ENCODE data around the gene IQSEC1. TPM values are rescaled to one million over a fixed set of nuclear protein-coding genes. Genes with fewer than 3 reads are reported as not detected.

Gene IQSEC1
- total RNA-seq, 4 donors from 2014 or later: 56.1 to 99.5 (median 78.2) TPM

DNA sequence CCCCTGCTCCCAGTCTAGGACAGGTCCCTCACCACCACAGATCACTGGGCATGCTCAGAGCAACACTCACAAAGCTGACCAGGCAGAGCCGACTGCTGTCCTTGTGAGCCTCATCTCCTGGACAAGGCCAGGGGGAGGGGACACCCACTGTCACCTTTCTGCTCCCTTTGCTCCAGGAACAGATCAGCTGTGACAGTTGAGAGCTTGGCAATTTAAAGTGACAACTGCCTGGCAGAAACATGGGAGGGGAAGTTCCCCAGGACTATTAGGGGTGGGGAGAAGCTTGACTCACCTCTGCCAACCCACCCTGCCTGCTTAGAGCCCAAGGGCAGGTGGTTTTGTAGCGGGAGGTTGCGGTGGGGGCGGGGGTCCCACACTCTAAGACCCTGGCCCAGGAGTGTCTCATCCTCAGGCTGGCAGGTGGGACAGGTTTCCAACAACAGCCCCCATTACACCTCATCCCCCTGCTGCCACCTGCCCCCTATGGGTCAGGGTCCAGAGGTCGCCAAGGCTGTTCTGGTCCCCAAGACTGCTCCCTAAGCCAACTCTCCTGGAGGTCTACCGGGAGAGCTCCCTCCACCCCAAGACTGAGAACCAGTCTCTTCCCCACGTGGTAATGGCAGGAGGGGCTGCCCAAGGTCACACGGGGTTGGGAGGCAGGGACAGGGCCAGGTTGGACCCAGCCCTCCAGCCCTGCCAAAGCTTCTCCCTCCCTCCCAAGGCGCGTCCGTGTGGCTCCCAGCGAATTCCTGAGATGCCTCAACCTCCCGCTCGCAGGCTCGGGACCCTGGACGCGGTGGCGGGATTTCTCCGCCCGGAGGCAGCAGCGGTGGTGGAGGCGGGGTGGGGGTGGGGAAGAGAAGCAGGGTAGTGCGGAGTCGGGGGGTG is 80.4 kb downstream of the IQSEC1 start:
- peaks cover 35 to 64% (median 44%) of the 10 kb centered on the region in 4 donors for H3K4me1 ChIP-seq
- H3K36me3 ChIP-seq: no peaks in the 10 kb centered on the region
- H3K27ac ChIP-seq (replicated peaks in 1 of 4): peak overlapping the region; percentile 88 to 92 (median 90)
- H3K4me3 ChIP-seq: peak overlapping the region; percentile 78 to 90 (median 84)
- intact Hi-C loops (cut with DNase I): loop anchor here (5.0 kb wide), 2 partner anchors 36 to 96 kb away; no protein-coding TSS in a partner anchor
- H3K27me3 ChIP-seq: no peaks in the 10 kb centered on the region
- H3K9me3 ChIP-seq: no peaks in the 10 kb centered on the region
- WGBS: 73% methylated on average over 5 of the region's 24 CpGs
- no peak for TF ChIP-seq EP300 (IDR thresholded peaks at IDR 0.05)
- TF ChIP-seq, protein P1, sequence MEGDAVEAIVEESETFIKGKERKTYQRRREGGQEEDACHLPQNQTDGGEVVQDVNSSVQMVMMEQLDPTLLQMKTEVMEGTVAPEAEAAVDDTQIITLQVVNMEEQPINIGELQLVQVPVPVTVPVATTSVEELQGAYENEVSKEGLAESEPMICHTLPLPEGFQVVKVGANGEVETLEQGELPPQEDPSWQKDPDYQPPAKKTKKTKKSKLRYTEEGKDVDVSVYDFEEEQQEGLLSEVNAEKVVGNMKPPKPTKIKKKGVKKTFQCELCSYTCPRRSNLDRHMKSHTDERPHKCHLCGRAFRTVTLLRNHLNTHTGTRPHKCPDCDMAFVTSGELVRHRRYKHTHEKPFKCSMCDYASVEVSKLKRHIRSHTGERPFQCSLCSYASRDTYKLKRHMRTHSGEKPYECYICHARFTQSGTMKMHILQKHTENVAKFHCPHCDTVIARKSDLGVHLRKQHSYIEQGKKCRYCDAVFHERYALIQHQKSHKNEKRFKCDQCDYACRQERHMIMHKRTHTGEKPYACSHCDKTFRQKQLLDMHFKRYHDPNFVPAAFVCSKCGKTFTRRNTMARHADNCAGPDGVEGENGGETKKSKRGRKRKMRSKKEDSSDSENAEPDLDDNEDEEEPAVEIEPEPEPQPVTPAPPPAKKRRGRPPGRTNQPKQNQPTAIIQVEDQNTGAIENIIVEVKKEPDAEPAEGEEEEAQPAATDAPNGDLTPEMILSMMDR (IDR thresholded peaks at IDR 0.05): no peak
- TF ChIP-seq POLR2AphosphoS5 (IDR thresholded peaks at IDR 0.05): no peak
- TF ChIP-seq POLR2A (IDR thresholded peaks at IDR 0.05; ENCODE audit: low read depth): no peak
- no peak for DNase-seq (ENCODE audit: extremely low spot score)

GRCh38 chr3:12991861-12992281 is 81.4 kb downstream of the IQSEC1 start:
- H3K36me3 ChIP-seq: no peaks in the 10 kb centered on the region
- TF ChIP-seq, protein P1 (IDR thresholded peaks at IDR 0.05): no peak
- TF ChIP-seq EP300 (IDR thresholded peaks at IDR 0.05) (no peak), POLR2A (IDR thresholded peaks at IDR 0.05; ENCODE audit: low read depth) (no peak), POLR2AphosphoS5 (IDR thresholded peaks at IDR 0.05) (no peak)
- DNase-seq (ENCODE audit: extremely low spot score): no peak
- H3K27ac ChIP-seq (replicated peaks in 1 of 4): peak overlapping the region in 3 of 4 donors; percentile 88 to 92 (median 92)
- intact Hi-C loops (cut with DNase I): loop anchor here (5.0 kb wide), 2 partner anchors 35 to 95 kb away; no protein-coding TSS in a partner anchor
- 90% methylated on average over 7 of the region's 9 CpGs for WGBS
- no peaks in the 10 kb centered on the region for H3K9me3 ChIP-seq
- no peak overlapping the region for H3K4me3 ChIP-seq
- H3K4me1 ChIP-seq: peaks cover 35 to 62% (median 44%) of the 10 kb centered on the region in 4 donors
- H3K27me3 ChIP-seq: no peaks in the 10 kb centered on the region

DNA sequence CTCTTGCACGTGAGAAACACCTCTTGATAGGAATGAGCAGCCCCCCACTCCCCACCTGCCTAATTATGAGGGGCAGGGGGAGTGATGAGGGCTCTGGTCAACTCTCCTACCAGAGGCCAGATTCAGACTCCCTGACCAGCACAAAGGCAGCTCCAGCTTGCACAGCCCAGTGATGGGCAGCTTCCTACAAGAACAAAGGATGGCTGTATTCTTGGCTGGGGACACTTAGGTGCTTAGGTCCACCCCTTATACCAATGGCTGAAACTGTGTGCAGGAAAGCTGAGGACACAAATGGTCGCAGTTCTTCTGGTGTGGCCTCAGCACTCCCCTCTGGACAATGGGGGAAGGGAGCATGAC is 81.8 kb downstream of the IQSEC1 start:
- Histone ChIP-seq H3K4me3 (no peak overlapping the region), H3K36me3 (no peaks in the 10 kb centered on the region), H3K27me3 (no peaks in the 10 kb centered on the region), H3K4me1 (peaks cover 31 to 58% (median 42%) of the 10 kb centered on the region in 4 donors), H3K27ac (replicated peaks in 1 of 4) (peak overlapping the region in 3 of 4 donors; percentile 18 to 88 (median 57)), H3K9me3 (no peaks in the 10 kb centered on the region)
- TF ChIP-seq POLR2AphosphoS5 (IDR thresholded peaks at IDR 0.05) (no peak), POLR2A (IDR thresholded peaks at IDR 0.05; ENCODE audit: low read depth) (no peak), EP300 (IDR thresholded peaks at IDR 0.05) (no peak)
- TF ChIP-seq, protein P1 (IDR thresholded peaks at IDR 0.05): no peak
- intact Hi-C loops (cut with DNase I): loop anchor here (5.0 kb wide), 2 partner anchors 34 to 94 kb away; no protein-coding TSS in a partner anchor
- WGBS: 100% methylated on average over 1 of the region's 2 CpGs
- DNase-seq (ENCODE audit: extremely low spot score): no peak

GRCh38 chr3:12990781-12991480 is 82.3 kb downstream of the IQSEC1 start:
- H3K27ac ChIP-seq (replicated peaks in 1 of 4): peak overlapping the region in 3 of 4 donors; percentile 51 to 88 (median 57)
- no peaks in the 10 kb centered on the region for H3K36me3 ChIP-seq
- intact Hi-C loops (cut with DNase I): loop anchor here (5.0 kb wide), 2 partner anchors 34 to 94 kb away; no protein-coding TSS in a partner anchor
- H3K9me3 ChIP-seq: no peaks in the 10 kb centered on the region
- TF ChIP-seq EP300 (IDR thresholded peaks at IDR 0.05): no peak
- TF ChIP-seq POLR2AphosphoS5 (IDR thresholded peaks at IDR 0.05): no peak
- no peak for TF ChIP-seq POLR2A (IDR thresholded peaks at IDR 0.05; ENCODE audit: low read depth)
- TF ChIP-seq, protein P1 (IDR thresholded peaks at IDR 0.05): no peak
- WGBS: 81% methylated on average over 14 of the region's 16 CpGs
- no peaks in the 10 kb centered on the region for H3K27me3 ChIP-seq
- DNase-seq (ENCODE audit: extremely low spot score): no peak
- no peak overlapping the region for H3K4me3 ChIP-seq
- peaks cover 26 to 53% (median 39%) of the 10 kb centered on the region in 4 donors for H3K4me1 ChIP-seq
